HK-2 (cell line): ENCODE data around the gene PRDM16.
A peak's percentile ranks its signal among the peaks of the same experiment; 100 is the strongest.

Experiments used
- DNase-seq: peaks from one replicate; pipeline ENCODE4 v3.0.0-alpha.2; 2018; ENCODE audit not compliant: unreplicated experiment

Gene PRDM16

DNA sequence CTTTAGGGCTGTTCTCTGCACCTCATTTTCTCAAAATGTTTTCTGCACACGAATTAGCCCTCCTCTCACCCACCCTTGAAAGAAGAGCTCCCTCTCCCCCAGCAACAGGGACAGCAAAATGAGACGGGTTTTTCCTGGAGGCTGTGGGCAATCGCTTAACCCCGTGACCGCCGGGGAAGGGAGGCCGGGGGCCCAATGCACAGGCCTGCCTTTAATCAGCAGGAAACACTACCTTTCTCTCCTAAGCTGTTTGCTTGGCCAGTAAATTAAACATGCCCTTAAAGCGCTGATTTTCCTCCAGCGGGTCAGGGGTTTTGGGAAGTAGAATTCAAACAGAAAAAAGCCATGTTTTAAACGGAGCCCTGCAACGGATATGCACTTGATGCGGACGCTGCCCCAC, 114.4 kb downstream of the PRDM16 start:
- no peak for DNase-seq

DNA sequence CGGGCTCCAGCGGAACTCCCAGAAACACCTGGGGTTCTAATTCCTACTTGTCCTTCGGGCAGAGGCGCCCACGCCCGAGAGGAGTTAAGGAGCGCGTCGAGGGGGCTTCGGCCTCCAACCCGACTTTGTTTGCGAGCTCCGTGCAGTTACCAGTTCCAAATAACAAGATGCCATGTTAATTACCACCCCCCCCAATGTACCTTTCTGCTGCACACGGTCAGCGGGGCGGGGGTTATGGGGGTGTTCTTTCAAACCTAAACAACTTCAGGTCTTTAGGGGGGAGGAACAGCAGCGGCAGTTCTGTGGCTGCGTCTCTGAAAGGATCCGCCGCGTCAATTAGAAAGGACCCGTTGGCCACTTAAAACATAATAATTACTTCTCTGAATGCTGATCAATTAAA, 114.8 kb downstream of the PRDM16 start:
- no peak for DNase-seq

DNA sequence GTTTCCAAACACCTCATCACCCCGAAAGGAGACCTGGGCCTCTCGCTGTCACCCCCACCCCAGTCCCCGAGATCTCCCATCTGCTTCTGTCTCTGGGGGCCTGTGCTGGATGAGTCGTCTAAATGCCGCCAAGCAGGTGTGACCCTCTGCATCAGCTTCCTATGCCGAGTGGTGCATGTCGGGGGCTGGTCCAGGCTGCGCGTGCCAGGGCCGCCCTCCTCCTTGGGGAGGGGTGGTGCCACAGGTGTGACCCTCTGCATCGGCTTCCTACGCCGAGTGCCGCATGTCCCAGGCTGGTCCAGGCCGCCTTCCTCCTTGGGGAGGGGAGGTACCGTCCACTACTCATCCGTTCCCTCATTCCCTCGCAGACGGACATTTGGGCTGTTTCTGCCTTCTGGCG, 115.7 kb downstream of the PRDM16 start:
- no peak for DNase-seq

DNA sequence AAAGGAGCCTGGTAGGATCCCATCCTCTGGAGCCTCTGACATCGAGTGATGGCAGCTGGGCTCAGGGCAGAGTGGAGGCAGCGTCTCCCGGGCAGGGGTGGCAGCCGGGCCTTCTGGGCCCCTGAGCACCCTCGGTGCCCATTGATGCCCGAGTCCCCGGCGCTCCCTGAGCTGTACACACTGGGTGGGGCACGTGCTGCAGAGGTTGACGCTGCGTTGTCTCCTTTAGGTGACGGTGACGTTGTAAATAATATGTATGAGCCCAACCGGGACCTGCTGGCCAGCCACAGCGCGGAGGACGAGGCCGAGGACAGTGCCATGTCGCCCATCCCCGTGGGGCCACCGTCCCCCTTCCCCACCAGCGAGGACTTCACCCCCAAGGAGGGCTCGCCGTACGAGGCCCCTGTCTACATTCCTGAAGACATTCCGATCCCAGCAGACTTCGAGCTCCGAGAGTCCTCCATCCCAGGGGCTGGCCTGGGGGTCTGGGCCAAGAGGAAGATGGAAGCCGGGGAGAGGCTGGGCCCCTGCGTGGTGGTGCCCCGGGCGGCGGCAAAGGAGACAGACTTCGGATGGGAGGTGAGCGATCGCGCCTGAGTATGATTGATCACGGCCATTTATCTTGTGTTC, 117.0 kb downstream of the PRDM16 start:
- no peak for DNase-seq

DNA sequence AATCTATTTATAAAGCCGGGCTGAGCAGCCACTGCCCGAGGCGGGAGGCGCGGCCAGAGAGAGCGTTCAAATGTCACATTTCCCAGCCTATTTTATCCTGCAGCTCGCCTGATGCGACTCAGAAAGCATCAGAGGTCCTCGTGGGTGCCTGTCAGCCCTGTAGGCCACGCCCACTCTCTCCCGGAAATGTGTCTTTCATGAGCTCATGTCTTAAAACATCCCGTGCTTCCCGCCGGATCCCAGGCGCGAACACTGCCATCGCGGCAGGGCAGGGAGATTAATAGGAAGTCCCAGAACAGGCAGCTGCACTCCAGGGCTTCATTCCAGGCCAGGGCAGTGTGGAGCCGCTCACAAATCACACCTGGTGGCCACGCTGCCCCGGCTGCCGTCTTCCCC, 117.5 kb downstream of the PRDM16 start:
- peak; percentile 15 for DNase-seq

DNA sequence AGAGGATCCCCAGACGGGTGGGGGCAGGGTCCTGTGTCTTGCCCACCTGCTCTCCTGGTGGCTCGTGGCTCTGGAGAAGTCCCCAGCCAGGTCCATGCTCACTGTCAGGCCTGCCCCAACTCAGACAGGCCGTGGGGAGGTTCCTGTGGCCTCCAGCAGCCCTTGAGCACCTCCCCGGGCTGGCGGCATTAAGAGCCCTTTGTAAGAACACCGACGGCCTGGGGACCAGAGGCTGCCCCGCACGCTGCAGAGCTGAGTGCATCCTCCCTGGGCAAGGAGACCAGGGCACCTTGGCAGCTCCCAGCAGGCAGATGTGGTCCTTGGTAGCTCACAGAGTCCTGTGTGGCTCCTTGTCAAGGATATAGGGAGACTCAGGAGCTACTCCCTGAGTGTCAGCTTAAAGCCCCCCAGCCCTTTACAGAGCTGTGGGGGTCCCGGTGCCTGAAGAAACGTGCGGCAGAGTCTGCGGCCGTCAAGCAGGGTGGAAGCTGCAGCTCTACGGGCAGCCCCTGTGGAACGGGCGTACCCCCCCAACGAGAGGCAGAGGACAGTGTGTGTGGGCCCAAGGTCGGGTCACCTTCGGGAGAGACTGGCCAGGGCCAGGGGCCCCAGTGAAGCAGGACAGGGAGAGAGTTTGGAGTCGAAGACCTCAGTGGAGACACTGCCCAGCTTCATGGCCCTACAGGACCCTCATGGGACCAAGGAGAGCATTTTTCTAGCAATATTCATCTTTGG, 118.6 kb downstream of the PRDM16 start:
- DNase-seq = no peak

DNA sequence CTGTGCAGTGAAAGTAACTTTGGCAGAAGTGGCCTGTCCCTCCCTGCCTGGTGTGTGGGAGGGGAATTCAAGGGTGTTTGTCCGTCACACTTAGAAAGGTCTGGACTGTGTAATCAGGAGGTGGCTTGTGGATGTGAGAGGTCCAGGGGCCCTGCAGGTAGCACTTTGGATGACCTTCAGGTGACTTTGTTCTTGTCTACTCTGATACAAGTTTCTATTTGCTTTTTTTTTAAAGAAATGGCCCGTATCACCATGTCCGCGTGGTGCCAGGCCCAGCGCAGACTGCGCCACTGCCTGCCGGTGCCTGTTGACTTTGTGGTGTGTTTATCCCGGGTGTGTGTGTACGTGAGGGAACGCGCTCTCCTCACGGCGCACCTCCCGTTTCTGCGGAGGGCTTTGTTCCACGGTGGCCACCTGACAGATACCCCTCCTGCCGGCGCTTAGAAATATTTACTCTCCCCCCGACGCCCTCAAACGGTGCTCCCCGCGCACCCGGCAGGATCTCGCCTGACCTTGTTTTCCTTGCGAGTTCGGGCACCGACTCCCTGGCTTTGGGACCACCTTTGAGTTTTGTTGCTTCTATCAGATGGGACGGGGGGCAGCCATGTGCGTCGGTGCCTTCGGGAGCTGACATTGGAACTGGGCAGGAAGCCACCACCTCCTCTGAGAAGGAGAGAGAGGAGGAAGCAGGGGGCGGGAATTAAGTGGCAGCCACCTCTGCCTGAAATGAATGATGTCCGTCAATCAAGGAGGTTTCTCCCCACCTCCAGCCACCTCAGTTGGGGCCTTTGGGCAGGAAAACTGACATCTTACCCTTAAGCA, 119.4 kb downstream of the PRDM16 start:
- no peak for DNase-seq

DNA sequence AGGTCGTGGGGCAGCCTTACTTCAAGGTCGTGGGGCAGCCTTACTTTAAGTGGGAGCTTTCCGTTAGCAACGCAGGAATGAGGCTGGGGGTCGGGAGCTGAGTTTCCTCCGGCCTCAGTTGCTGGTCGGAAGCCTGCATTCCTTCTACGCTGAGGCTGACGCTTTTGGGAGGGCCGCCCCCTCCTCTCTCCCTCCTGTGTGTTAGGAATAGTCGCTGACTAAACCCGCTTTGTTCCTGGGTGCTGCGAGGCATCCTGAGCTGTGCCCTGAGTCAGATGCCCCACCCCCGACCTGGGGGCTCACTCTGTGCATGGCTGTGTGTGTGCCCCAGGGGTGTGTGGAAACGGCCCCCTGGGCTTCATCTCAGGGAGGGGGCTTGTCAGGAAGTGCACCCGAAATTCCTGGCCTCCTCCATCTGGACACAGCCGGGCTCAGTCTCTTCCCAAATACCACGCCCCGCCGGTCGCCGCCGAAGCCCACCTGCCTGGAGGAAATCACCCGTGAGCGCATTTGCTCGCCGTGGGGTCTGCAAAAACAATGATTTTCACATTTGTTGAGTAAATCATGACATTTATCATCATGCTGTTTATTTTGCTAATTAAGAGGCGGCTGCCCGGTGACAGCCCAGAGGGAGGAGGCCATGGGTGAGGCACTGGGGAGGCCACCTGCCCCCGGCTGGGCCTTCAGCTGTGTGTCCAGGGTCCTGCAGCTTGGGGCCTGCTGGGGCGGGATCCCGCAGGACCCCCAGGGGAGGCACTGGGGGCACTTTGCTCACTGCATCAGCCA, 121.4 kb downstream of the PRDM16 start:
- DNase-seq = no peak

DNA sequence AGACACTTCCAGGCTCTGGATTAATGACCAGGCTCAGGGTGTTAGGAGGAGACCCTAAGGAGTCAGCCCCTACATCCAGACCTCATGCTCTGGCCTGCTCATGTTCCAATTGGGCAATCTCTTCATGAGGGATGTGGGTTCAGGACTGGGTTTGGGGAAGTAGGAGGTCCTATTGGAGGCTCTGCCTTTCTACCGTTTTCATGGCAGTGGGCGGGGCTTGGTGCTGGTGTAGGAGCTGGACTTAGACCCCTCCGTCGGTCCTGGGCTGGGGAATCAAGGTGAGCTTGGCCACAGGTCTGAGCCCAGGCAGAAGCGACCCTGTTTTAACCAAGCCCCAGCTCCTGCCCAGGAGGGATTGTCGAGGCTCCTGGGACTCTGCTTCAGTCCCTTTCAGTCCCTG, 123.4 kb downstream of the PRDM16 start:
- no peak for DNase-seq

DNA sequence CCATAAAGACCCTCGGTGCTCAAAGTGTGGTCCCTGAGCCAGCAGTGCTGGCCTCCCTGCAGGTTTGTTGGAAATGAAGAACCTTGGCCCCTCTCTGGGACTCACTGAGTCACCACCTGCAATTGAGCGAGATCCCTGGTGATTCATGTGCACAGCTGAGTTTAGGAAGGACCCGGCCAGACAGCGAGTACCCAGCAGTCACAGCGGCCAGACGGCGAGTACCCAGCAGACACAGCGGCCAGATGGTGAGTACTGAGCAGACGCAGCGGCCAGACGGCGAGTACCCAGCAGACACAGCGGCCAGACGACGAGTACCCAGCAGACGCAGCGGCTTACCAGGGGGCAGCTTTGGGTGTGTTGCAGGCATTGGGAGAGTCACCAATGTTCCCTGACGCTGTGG, 123.8 kb downstream of the PRDM16 start:
- DNase-seq = no peak

DNA sequence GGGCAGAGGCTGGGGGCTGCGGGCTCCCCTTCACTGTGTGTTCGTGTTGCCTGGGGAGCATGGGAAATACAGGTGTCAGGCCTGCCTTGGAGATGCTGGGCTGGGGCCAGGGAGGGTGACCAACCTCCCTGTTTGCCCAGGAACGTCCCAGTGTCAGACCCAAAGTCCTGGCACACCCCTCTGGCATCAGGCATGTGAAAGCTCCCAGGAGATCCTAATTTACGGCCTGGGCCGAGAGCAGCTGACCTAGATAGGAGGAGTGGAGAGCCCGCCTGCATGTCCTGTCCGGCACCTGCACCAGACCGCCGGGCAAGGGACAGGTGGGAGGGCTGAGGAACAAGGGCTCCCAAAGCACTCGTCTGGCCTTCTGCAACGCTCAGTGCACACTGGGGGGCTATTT, 124.8 kb downstream of the PRDM16 start:
- DNase-seq = no peak

DNA sequence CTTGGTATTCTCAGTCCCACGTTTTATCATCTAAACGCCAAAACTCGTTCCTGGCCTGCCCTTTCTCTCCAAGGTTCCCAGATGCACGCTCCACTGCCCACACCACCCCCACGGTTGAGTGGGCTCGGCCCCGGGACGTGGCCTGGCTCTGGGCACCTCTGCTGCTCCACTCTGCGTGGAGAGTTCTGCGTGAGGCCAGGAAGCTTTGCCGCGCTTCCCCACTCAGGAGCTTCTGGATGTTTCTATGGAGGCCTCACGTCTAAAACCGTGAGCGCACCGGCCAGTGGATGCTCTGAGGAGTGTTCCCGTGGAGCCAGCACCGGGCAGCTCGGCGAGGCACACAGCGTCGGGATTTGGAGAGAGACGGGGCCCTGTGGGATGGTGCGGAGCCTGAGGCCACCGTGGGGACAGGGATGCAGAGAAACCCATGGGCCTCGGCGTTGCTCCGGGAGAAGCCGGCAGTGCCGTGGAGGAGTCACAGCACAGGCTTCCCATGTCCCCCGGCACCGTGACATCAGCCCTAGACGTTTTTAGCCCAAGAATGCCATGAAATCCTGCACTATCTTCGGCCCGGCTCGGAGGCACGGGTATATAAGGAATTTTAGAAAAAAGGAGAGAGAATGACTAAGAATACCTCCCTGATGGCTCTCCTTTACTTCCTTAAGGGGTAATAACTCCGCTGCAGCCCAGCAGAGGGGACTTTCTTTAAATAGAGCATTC, 125.9 kb downstream of the PRDM16 start:
- DNase-seq = no peak

DNA sequence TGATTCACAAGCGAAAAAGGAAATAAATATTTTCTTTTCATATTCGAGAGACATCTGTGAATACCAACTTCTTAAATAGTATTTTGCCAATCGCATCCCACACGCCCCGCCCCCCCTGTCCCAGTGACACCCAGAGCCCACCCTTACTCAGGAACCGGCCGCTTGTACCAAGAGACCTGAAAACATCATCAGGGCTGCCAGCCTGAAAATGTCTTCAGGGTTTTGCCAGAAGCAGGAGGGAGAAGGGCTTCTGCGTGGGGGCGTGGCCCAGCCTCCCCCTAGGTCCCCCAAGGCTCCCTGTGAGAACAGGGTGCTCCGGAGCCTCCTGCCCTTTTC, 126.4 kb downstream of the PRDM16 start:
- DNase-seq = no peak

DNA sequence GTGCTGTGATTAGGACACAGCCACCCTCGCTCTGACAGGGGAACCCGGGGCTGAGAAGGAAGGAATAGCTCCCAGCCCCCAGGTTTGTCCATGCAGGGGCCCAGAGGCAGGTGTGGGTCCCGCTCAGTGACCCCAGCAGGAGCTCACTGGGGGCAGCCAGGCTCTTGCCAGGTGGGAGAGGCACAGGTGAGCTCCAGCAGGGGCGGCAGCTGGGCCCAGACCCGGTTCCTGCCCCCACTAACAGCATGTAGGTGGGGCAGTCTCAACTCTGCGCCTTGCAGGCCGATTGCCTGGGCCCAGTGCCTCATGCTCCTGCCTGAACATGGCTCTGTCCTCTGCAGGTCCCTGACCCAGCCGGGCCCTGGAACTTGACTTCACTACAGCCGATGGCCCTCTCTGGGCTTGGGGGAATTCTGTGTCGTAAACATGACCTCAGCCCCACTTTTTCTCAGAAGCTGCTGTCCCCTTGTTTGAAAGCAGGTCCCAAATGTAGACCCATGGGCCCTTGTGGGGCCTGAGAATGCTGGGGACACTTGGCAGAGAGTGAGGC, 127.0 kb downstream of the PRDM16 start:
- no peak for DNase-seq

DNA sequence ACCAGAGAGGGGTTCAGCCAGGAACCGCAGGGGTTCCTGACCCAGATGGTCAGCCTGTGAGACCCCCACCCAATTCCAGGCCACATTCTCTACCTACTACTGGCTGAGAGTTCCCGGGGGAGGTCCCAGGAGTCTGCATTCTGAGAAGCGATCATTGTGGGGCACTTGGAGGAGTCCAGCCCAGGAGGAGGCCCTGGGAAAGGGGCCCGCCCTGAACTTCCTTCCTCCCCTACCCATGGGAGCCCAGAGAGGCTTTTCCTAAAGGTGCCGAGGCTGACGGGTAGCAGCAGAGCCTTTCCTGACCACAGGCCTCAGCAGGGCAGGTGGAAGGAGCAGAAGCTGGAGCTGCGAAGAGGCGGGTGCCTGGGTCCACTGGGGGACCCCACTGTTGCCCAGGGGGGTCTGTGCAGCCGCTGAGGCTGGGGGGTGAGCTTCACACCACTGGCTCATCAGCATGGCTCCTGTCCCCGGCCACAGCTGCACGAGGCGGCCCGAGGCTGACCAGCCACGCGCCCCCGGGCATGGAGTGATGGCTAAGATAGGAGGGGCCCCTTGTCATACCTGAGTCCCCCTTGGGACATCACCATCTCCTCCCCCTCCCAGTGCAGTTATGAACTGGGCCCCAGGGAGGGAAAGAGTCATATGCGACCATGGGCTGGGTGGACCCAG, 127.7 kb downstream of the PRDM16 start:
- no peak for DNase-seq

DNA sequence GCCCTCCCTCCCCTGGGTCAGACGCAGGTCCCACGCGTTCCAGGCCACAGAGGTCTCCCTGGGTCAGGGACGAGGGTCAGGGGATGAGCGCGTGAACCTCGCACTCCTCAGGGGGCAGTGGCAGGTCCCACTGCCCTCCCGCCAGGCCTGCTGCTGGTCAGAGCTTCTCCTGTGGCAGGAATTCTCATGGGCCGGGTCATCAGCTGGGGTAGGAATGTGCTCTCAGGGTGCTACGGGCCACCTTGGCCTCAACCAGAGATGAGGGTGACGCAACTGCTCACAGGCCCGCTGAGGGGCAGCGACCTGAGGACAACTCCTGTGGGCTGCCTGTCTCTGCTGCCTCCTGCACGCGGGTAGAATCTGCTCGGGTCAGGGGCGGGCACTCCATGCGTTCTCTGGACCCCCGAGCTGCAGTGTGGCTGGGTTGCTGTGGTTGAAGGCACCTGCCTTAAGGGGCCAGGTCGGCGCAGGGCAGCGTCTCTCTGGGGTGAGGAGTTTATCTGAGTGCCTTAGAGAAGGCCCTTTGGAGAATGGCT, 128.8 kb downstream of the PRDM16 start:
- DNase-seq = no peak

DNA sequence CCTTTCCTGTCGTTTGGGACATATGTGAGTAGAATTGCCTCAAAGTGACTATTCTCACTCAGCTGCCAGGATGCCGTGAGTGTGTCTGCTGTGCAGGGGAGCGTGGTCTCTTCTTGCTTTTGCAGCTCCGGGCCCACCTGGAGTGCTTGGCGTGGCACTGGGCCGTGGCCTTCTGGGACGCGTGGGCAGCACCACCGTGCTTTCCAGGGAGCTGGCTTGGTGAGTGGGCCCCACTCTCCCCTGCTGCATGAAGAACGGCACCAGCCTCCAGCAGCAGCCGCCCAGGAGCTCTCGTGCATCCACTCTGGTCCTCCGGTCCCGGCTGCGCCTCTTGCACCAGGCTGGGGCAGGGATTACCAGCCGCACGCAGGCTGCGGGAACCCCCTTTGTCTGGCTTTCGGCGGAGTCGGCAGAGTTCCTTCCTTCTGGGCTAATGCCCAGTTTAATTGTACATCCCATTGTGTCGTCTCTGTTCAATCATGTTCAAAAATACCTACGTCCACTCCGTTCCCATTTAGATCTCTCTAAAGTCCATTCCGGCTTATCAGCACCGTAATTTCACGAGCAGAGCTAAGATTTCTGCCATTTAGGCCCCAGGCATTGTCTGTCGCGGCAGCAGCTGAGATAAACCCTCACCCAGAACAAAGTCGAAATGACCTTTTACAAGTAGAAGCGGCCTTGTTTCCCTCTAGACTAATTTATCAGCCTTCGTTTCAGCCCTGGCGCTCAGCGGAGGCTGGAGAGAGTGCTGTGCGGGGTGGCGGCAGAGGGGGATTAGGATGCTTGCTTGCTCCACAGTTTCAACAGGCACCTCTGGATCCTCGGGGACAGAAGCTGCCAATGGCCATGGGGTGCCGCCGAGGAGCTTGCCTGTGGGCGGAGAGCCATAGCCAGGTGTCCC, 129.6 kb downstream of the PRDM16 start:
- no peak for DNase-seq

DNA sequence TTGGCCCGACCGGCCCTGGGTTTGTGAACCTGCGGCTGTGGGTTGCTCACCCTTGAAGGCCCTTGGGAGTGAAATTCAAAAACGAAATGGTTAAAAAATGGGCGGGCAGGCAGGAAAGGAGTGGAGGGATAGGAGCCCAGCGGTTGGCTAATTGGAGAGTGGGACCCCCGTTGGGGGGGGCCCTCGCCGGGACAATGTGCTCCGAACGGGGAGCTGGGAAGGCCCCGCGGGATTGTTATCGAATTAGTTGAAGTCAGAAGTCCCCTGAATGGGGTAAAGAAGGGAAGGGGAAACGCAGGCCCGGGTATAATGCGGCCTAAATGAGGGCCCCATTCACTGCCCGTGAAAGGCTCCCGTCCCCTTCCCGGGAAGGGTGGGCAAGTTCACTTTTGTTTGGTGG, 135.7 kb downstream of the PRDM16 start:
- DNase-seq = no peak

DNA sequence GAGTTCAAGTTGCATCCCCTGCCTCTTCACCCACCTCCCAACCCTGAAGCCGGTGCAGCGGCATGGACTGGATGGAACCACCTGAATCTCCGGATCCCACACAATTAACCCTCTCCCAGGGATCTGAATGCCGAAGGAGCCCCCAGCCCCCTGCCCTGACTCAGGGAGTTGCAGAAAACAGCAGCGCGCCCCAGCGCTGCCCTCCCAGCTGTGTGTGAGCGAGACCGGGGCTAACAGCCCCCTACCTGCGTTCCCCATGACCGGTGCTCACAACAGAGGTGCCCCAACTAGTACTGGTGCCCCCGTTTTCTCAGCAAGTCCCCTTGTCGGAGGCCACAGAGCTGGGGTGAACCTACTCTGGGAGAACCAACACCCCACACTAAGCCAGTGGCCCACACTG, 136.8 kb downstream of the PRDM16 start:
- DNase-seq = no peak
